Thoracic aorta (tissue), 2 donors: ENCODE data around the gene DLGAP4. TPM values are rescaled to one million over a fixed set of nuclear protein-coding genes. Genes with fewer than 3 reads are reported as not detected.

Source experiments
- ATAC-seq: fragments of 150-250 bp; one replicate; pipeline ENCODE4 v1.8.0; 2017; ENCODE audit warnings: low read depth; ENCODE audit not compliant: insufficient number of reproducible peaks, low FRiP score
- DNase-seq: peaks from one replicate; pipeline ENCODE4 v3.0.0-alpha.2; 2020; ENCODE audit warnings: low spot score
- H3K27ac ChIP-seq, 2 donors: fragments of 200-600 bp; sonication (generic); 1 replicate in 1 of 2; 2 replicates in 1 of 2; pipeline ENCODE4 v1.5.1; 2016; ENCODE audit warnings: mild to moderate bottlenecking in 2 of 2, moderate library complexity in 2 of 2
- H3K27me3 ChIP-seq: fragments of 200-600 bp; sonication (generic); replicated peaks from 2 replicates; pipeline ENCODE4 v1.6.0; 2016; ENCODE audit warnings: mild to moderate bottlenecking; ENCODE audit not compliant: insufficient read depth
- H3K36me3 ChIP-seq: fragments of 200-600 bp; sonication (generic); one replicate; pipeline ENCODE4 v1.5.1; 2016
- H3K4me1 ChIP-seq, 2 donors: fragments of 200-600 bp; sonication (generic); 1 replicate in 1 of 2; 2 replicates in 1 of 2; pipeline versions ENCODE4 v1.5.1 to v1.6.0; 2016; ENCODE audit warnings: low read depth in 2 of 2, mild to moderate bottlenecking in 1 of 2; ENCODE audit not compliant: control insufficient read depth in 1 of 2
- H3K4me3 ChIP-seq: fragments of 200-600 bp; sonication (generic); 2 replicates; pipeline ENCODE4 v1.5.1; 2016; ENCODE audit warnings: mild to moderate bottlenecking
- H3K9me3 ChIP-seq: fragments of 200-600 bp; sonication (generic); 2 replicates; pipeline ENCODE4 v1.5.1; 2016
- CTCF ChIP-seq: fragments of 200-600 bp; sonication (generic); IDR thresholded peaks from one replicate; pipeline ENCODE4 v1.5.1; 2019; ENCODE audit warnings: antibody characterized with exemption
- total RNA-seq, 2 donors: library from RNA; depleted of rRNA; stranded (reverse); fragments of >200 nt; gene quantifications; one replicate each; pipeline versions ENCODE4 v1.1.0 to v1.2.3, GENCODE V29; 2016

The DLGAP4 gene
- total RNA-seq, 2 donors from 2014 or later = 66.2 to 105 TPM

GRCh38 chr20:36349384-36350170 lies 43.4 kb downstream of the DLGAP4 start:
- no peaks in the 10 kb centered on the region for H3K4me1 ChIP-seq
- no peak for TF ChIP-seq CTCF
- no peak overlapping the region for H3K4me3 ChIP-seq
- H3K27me3 ChIP-seq = no peaks in the 10 kb centered on the region
- H3K36me3 ChIP-seq = no peaks in the 10 kb centered on the region
- no peaks in the 10 kb centered on the region for H3K9me3 ChIP-seq
- DNase-seq (no peak), ATAC-seq (no peak)
- no peak overlapping the region for H3K27ac ChIP-seq

GRCh38 chr20:36350439-36350838 lies 44.3 kb downstream of the DLGAP4 start:
- Histone ChIP-seq H3K36me3 (no peaks in the 10 kb centered on the region), H3K27me3 (no peaks in the 10 kb centered on the region), H3K9me3 (no peaks in the 10 kb centered on the region), H3K4me3 (no peak overlapping the region), H3K27ac (no peak overlapping the region), H3K4me1 (no peaks in the 10 kb centered on the region)
- DNase-seq (no peak), ATAC-seq (no peak)
- no peak for TF ChIP-seq CTCF

GRCh38 chr20:36351937-36352336 lies 45.8 kb downstream of the DLGAP4 start:
- Histone ChIP-seq H3K9me3 (no peaks in the 10 kb centered on the region), H3K4me3 (no peak overlapping the region), H3K36me3 (no peaks in the 10 kb centered on the region), H3K27me3 (no peaks in the 10 kb centered on the region), H3K4me1 (no peaks in the 10 kb centered on the region), H3K27ac (no peak overlapping the region)
- ATAC-seq = no peak
- TF ChIP-seq CTCF = no peak
- DNase-seq = no peak

GRCh38 chr20:36352843-36353553 lies 46.9 kb downstream of the DLGAP4 start:
- no peak for DNase-seq
- no peak overlapping the region for H3K4me3 ChIP-seq
- TF ChIP-seq CTCF = no peak
- no peak for ATAC-seq
- no peaks in the 10 kb centered on the region for H3K27me3 ChIP-seq
- no peak overlapping the region for H3K27ac ChIP-seq
- H3K9me3 ChIP-seq = no peaks in the 10 kb centered on the region
- H3K36me3 ChIP-seq = no peaks in the 10 kb centered on the region
- H3K4me1 ChIP-seq = no peaks in the 10 kb centered on the region

- no peaks in the 10 kb centered on the region for H3K4me1 ChIP-seq
- no peak for TF ChIP-seq CTCF
These were observed 47.6 kb downstream of the DLGAP4 start for GRCh38 chr20:36353740-36354139.

More at GRCh38 chr20:36353740-36354139, 47.6 kb downstream of the DLGAP4 start:
- no peak overlapping the region for H3K27ac ChIP-seq
- H3K9me3 ChIP-seq = no peaks in the 10 kb centered on the region
- H3K4me3 ChIP-seq = no peak overlapping the region
- no peaks in the 10 kb centered on the region for H3K27me3 ChIP-seq
- ATAC-seq (no peak), DNase-seq (no peak)
- no peaks in the 10 kb centered on the region for H3K36me3 ChIP-seq
